Erythroblast (primary cell): ENCODE results near the gene RTN4.

Source experiments
- GATA1 ChIP-seq: IDR thresholded peaks from 2 replicates; pipeline ENCODE4 v1.6.1; 2011; ENCODE audit warnings: low read depth, mild to moderate bottlenecking, control low read depth, low read length, moderate library complexity
- POLR2A ChIP-seq: IDR thresholded peaks from 2 replicates; pipeline ENCODE4 v1.6.1; 2011; ENCODE audit warnings: mild to moderate bottlenecking, low read length

DNA sequence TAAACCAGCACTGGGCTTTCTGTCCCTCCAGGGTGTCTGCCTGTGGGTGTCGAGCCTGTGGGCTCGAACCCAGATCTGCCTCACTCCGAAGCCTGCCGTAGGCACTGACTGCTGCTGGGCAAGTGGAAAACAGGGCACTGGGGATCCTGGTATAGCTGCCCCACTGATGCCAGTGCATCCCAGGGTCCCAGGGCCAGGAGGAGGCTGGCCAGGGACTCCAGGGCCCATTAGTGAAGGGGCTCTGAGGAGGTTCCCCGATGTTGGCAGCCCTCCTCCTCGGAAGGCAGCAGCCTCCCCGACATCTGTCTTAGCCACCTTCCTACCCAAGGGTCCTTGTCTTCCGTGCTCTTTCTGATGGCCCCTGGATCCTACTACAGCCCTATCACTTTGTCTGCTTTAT is 96.1 kb downstream of the RTN4 start:
- TF ChIP-seq POLR2A = no peak
- no peak for TF ChIP-seq GATA1
